CD4-positive, alpha-beta T cell treated with Interleukin-4 for 1 hour (primary cell): ENCODE measurements around the gene IL4.
A peak's percentile ranks its signal among the peaks of the same experiment; 100 is the strongest.

ENCODE experiments used
- DNase-seq, 2 donors: peaks; one replicate each; pipeline ENCODE4 v3.0.0-alpha.2; 2020 to 2022

The IL4 gene

DNA sequence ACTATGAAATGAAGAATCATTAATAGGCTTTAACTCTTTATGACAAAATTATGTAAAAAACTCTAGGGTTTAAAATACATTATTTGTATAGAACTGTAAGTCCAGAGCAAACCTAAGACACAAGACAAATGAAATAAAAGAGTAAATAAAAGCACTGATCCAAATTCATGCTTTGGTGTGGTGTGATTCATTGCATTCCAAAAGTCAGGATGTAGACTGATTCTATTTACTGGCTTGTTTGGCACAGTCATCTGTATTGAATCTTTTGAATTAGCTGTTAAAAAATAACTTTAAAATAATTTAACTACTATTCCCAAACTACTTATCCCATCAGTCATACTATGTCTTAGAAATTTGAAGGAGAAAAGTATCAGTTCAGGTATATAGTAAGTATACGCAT lies 31.1 kb downstream of the IL4 start:
- no peak for DNase-seq

- no peak for DNase-seq
Observed at GRCh38 chr5:132708645-132709044, 34.9 kb downstream of the IL4 start.

GRCh38 chr5:132714456-132715307 lies 40.9 kb downstream of the IL4 start:
- peak in 1 of 2 donors; percentile 39 for DNase-seq

GRCh38 chr5:132718544-132719312 lies 44.9 kb downstream of the IL4 start:
- no peak for DNase-seq

DNA sequence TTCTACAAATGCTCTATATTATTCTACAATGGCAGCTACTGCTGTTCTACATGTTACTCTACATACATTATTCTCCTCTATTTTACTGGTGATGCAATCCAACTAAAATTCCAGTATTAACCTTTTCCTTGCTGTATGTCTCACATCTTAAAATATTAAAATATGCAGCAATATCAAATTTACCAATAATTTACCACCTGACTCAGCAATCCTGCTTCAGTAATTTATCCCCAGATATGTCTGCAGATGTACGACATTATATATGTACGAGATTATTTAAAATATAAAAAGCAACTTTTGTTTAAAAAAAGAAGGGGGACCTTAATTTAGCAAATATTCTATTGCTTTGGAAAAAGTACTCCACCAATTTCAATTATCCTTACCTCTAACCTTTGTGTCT lies 52.0 kb downstream of the IL4 start:
- no peak for DNase-seq

- no peak for DNase-seq
Observed at GRCh38 chr5:132729896-132730295, 56.1 kb downstream of the IL4 start.
